ENCODE measurements around the gene LYZL4.

Gene LYZL4

DNA sequence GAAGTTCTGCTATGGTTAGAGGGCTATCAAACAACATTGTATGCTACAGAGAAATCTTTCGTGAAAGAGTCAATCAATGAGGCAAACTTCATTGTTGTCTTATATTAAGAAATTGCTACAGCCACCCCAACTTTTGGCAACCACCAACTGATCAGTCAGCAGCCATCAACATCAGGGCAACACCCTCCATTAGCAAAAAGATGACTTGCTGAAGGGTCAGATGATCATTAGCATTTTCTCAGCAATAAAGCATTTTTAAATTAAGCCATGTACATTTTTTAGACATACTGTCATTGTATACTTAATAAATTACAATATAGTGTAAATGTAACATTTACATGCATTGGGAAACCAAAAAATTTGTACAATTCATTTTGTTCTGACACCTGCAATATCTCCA lies 53.1 kb downstream of the LYZL4 start:
- Histone ChIP-seq H3K4me3 (no peak overlapping the region), H3K27ac (no peak overlapping the region)
- TF ChIP-seq, protein P1, sequence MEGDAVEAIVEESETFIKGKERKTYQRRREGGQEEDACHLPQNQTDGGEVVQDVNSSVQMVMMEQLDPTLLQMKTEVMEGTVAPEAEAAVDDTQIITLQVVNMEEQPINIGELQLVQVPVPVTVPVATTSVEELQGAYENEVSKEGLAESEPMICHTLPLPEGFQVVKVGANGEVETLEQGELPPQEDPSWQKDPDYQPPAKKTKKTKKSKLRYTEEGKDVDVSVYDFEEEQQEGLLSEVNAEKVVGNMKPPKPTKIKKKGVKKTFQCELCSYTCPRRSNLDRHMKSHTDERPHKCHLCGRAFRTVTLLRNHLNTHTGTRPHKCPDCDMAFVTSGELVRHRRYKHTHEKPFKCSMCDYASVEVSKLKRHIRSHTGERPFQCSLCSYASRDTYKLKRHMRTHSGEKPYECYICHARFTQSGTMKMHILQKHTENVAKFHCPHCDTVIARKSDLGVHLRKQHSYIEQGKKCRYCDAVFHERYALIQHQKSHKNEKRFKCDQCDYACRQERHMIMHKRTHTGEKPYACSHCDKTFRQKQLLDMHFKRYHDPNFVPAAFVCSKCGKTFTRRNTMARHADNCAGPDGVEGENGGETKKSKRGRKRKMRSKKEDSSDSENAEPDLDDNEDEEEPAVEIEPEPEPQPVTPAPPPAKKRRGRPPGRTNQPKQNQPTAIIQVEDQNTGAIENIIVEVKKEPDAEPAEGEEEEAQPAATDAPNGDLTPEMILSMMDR (IDR thresholded peaks at IDR 0.05): no peak
- DNase-seq (ENCODE audit: low spot score): no peak

DNA sequence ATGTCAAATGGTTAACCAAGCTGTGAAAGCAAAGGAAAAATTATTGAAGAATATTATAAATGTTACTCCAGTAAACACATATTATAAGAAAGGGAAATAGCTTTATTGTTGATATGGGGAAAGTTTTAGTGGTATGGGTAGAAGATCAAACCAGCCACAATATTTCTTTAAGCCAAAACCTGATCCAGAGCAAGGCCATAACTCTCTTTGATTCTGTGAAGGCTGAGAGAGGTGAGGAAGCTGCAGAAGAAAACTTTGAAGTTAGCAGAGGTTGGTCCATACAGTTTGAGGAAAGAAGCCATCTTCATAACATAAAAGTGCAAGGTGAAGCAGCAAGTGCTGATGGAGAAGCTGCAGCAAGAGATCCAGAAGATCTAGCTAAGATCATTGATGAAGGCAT lies 54.8 kb downstream of the LYZL4 start:
- no peak for DNase-seq (ENCODE audit: low spot score)
- TF ChIP-seq, protein P1 (IDR thresholded peaks at IDR 0.05): no peak
- Histone ChIP-seq H3K27ac (no peak overlapping the region), H3K4me3 (no peak overlapping the region)

DNA sequence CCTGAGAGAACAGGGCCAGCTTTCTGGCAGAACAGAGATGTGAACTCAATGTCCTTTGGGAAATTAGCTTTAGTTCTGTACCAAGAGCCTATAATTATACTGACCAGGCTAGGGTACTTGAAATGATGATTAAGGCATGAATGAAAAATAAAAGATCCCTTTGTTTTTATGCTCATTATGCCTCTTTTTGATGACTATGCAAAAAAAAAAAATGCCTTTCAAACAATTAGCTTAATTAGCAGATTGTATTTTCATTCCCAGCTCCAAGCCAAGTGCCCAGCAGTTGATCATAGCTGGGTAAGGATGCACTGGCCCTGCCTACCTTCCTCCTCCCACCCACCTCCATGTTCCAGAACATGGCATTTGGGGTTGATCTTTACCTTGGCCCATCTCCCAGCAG lies 56.8 kb downstream of the LYZL4 start:
- DNase-seq (ENCODE audit: low spot score): no peak
- H3K27ac ChIP-seq: no peak overlapping the region
- H3K4me3 ChIP-seq: no peak overlapping the region
- TF ChIP-seq, protein P1 (IDR thresholded peaks at IDR 0.05): no peak

DNA sequence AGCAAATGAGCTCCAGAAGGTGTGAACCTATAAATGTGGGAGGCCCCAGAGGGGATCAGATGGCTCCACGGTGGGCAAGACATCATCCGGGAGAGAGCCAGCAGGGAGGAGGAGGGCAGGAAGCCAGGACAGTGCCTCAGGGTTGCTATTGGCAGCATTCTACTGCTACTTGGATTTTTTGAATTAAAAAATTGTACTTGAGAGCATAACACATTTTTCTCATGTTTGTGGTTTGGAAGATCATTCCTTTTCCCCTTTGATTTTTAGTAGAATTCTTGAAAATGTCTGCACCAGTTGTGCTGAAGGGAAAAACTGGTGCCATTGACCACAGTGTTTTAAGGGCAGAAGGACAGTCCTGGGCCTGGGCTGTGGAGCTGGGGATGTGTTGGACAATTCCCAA lies 59.2 kb downstream of the LYZL4 start:
- no peak overlapping the region for H3K4me3 ChIP-seq
- TF ChIP-seq, protein P1 (IDR thresholded peaks at IDR 0.05): no peak
- no peak for DNase-seq (ENCODE audit: low spot score)
- peak overlapping the region in 1 of 2 donors; percentile 20 for H3K27ac ChIP-seq

DNA sequence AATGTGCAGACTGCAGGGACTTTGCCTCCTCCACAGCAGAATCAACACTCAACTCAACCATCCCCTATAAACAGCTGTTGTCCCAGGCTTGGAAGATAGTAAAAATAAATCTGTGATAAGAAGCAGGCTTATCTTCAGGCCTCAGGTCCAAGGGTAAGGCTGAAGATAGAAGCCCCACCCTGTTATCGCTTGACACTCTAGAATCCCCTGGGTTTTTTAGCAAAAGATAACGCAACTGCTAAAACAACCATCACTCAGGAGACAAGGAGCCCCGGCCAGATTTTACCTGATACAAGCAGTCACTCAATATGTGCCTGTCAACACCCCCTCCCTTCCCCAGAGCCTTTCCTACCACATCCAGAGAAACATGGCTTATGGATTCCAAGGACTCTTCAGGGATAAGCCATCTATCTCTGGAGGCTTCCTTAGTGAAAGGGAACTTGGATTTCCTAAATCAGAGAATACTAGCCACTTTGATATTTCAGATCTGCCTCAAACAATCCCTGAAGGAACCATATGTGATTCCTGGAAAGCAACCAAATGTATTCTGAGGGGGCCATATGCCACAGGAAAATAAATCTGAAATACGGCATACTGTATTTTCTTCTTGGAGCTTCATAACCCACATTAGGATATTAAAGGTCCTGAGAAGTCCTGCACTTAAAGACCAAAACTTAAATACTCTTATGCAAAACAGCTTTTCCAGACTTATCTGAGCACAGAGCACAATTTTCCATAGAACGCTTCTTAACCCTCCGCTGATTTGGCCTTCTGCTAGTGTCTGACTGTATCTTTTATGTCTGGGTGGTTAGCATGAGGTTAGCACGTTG lies 60.4 kb downstream of the LYZL4 start:
- DNase-seq (ENCODE audit: low spot score): no peak
- TF ChIP-seq, protein P1 (IDR thresholded peaks at IDR 0.05): no peak

DNA sequence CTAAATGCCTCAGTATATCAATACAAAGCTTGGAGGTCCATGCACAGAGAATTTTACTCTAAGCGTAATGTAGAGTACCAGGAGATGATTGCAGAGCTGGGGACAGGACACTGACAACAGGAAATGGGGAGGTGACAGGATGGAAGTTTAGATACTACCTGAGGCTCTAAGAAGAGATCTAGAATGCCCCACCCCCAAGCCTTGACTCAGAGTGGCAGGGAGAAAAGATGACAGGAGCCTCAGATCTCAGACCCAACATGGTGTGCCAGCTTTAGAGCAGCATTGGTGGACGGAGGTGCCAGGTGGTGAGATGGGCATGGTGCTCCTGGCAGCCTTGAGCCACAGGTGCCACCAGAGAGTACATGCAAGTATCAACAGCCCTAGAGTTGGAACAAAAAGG lies 62.5 kb downstream of the LYZL4 start:
- Histone ChIP-seq H3K4me3 (no peak overlapping the region), H3K27ac (no peak overlapping the region)
- TF ChIP-seq, protein P1 (IDR thresholded peaks at IDR 0.05): no peak
- DNase-seq (ENCODE audit: low spot score): no peak

More for the DNA sequence above, 60.4 kb downstream of the LYZL4 start:
- Histone ChIP-seq H3K4me3 (no peak overlapping the region), H3K27ac (no peak overlapping the region)

Data from coronary artery (tissue), 2 donors.